GM12878 (cell line): ENCODE data around the gene CXCL17. TPM values are rescaled to one million over a fixed set of nuclear protein-coding genes. Genes with fewer than 3 reads are reported as not detected.

ENCODE experiments used
- ASH2L ChIP-seq: fragments of 300-600, 200-600 bp; sonication (generic); IDR thresholded peaks from 2 replicates; pipeline ENCODE4 v1.6.1; 2017; ENCODE audit warnings: low read depth, mild to moderate bottlenecking, borderline replicate concordance
- ATF7 ChIP-seq: fragments of 450-650 bp; IDR thresholded peaks from 2 replicates; pipeline ENCODE4 v1.6.1; 2016; ENCODE audit warnings: low read depth, mild to moderate bottlenecking
- CREB1 ChIP-seq: IDR thresholded peaks from 2 replicates; pipeline ENCODE4 v1.6.1; 2012; ENCODE audit warnings: low read depth, mild to moderate bottlenecking, inconsistent platforms
- IKZF1 ChIP-seq: fragments of 450-650 bp; conservative IDR thresholded peaks from 2 replicates; pipeline ENCODE4 v1.6.1; 2017; ENCODE audit warnings: antibody characterized with exemption, mild to moderate bottlenecking
- MLLT1 ChIP-seq: fragments of 450-650 bp; IDR thresholded peaks from 2 replicates; pipeline ENCODE4 v1.6.1; 2016; ENCODE audit warnings: mild to moderate bottlenecking
- MTA2 ChIP-seq: fragments of 450-650 bp; IDR thresholded peaks from 2 replicates; pipeline ENCODE4 v1.6.1; 2016; ENCODE audit warnings: low read depth, mild to moderate bottlenecking, moderate library complexity
- MYB ChIP-seq: fragments of 150-350 bp; IDR thresholded peaks from 2 replicates; pipeline ENCODE4 v1.6.1; 2014; ENCODE audit warnings: mild to moderate bottlenecking, low read depth, low read length, borderline replicate concordance
- NBN ChIP-seq: fragments of 450-650 bp; IDR thresholded peaks from 2 replicates; pipeline ENCODE4 v1.6.1; 2016
- POLR2A ChIP-seq: IDR thresholded peaks from 2 replicates; pipeline ENCODE4 v1.6.1; 2011; ENCODE audit warnings: low read depth, mild to moderate bottlenecking, low read length
- POU2F2 ChIP-seq: IDR thresholded peaks from 3 replicates; pipeline ENCODE4 v1.6.1; 2011; ENCODE audit warnings: low read depth, mild to moderate bottlenecking, low read length, borderline replicate concordance
- RAD21 ChIP-seq: IDR thresholded peaks from 2 replicates; pipeline ENCODE4 v1.6.1; 2011; ENCODE audit warnings: mild to moderate bottlenecking, low read depth, low read length, moderate library complexity; ENCODE audit not compliant: insufficient read depth
- RELA ChIP-seq: fragments of 450-650 bp; IDR thresholded peaks from 2 replicates; pipeline ENCODE4 v1.8.0; 2014; ENCODE audit warnings: borderline replicate concordance; ENCODE audit not compliant: partially characterized antibody
- RUNX3 ChIP-seq: IDR thresholded peaks from 2 replicates; pipeline ENCODE4 v1.6.1; 2012; ENCODE audit warnings: low read length, inconsistent platforms
- SKIL ChIP-seq: fragments of 450-650 bp; IDR thresholded peaks from 2 replicates; pipeline ENCODE4 v1.6.1; 2017; ENCODE audit warnings: mild to moderate bottlenecking, low read depth, inconsistent platforms; ENCODE audit not compliant: poor library complexity, severe bottlenecking
- SMAD1 ChIP-seq: fragments of 450-650 bp; IDR thresholded peaks from 2 replicates; pipeline ENCODE4 v1.6.1; 2018; ENCODE audit warnings: mild to moderate bottlenecking, low read depth; ENCODE audit not compliant: partially characterized antibody
- SMC3 ChIP-seq: IDR thresholded peaks from 2 replicates; pipeline ENCODE4 v1.6.1; 2011; ENCODE audit warnings: low read length, improper control_type of control experiment, borderline replicate concordance
- YY1 ChIP-seq: IDR thresholded peaks from 2 replicates; pipeline ENCODE4 v1.6.1; 2011; ENCODE audit warnings: low read depth, mild to moderate bottlenecking, low read length
- ZBTB4 ChIP-seq: fragments of 450-650 bp; formaldehyde crosslinking; IDR thresholded peaks from 2 replicates; pipeline ENCODE4 v1.4.0; 2022; ENCODE audit warnings: mild to moderate bottlenecking, moderate library complexity
- ZNF24 ChIP-seq: fragments of 450-650 bp; IDR thresholded peaks from 2 replicates; pipeline ENCODE4 v1.6.1; 2017; ENCODE audit warnings: antibody characterized with exemption, mild to moderate bottlenecking
- ZNF274 ChIP-seq: IDR thresholded peaks from one replicate; pipeline ENCODE4 v1.8.0; 2011; ENCODE audit not compliant: insufficient read length, insufficient read depth
- ZNF384 ChIP-seq: IDR thresholded peaks from 2 replicates; pipeline ENCODE4 v1.6.1; 2012; ENCODE audit warnings: low read depth, mild to moderate bottlenecking, low read length, improper control_type of control experiment, borderline replicate concordance
- polyA plus RNA-seq, 11 experiments: library from polyadenylated mRNA; depleted of rRNA in 4 of 11; unstranded in 6 of 11; stranded (reverse) in 5 of 11; fragments of >200 nt; fragmentation: Nextera tagmentation in 4 of 11; fragmentation: Illumina TruSeq in 1 of 11; extraction: Ambion mirVana in 4 of 11; extraction: Trizol in 1 of 11; gene quantifications; 1 replicate in 1 of 11; 2 replicates in 10 of 11; pipeline versions ENCODE4 v1.2.1 to v1.2.3, GENCODE V29; 2011 to 2016; ENCODE audit warnings: inconsistent platforms in 2 of 11, missing spikeins in 2 of 11, low read depth in 1 of 11
- total RNA-seq, 4 experiments: library from RNA; depleted of rRNA in 3 of 4; stranded (reverse); fragments of >200 nt in 3 of 4; fragmentation: Illumina TruSeq in 1 of 4; extraction: Trizol in 1 of 4; gene quantifications; 2 replicates each; pipeline versions ENCODE4 v1.2.1 to v1.2.3, GENCODE V29; 2013 to 2021
- TF ChIP-seq, protein P1 (sequence below): fragments of 450-650 bp; IDR thresholded peaks from 2 replicates; pipeline ENCODE4 v1.6.1; 2016; ENCODE audit warnings: mild to moderate bottlenecking
- TF ChIP-seq, protein P2 (sequence below): IDR thresholded peaks from 2 replicates; pipeline ENCODE4 v1.6.1; 2011; ENCODE audit warnings: mild to moderate bottlenecking, low read depth, low read length, moderate library complexity; ENCODE audit not compliant: insufficient replicate concordance

Gene CXCL17
- total and polyA plus RNA-seq, 10 of the 15 experiments (the other 5 are each of a cell fraction or from before 2014, with no cell fraction given): 0.13 to 0.24 (median 0.15) TPM; not detected in 7

- TF ChIP-seq RUNX3 (peak; percentile 66; the same call in 1 of the 2 replicates), SKIL (peak; percentile 48), SMC3 (peak; percentile 98), ZNF384 (no peak), ZNF274 (no peak), ASH2L (no peak), POLR2A (no peak), YY1 (peak; percentile 71), SMAD1 (peak; percentile 61), IKZF1 (peak; percentile 75), NBN (peak; percentile 85), ATF7 (peak; percentile 68), ZBTB4 (CRISPR knock-in tag) (no peak), POU2F2 (peak; percentile 67; the same call in 1 of the 3 replicates), RELA (no peak), RAD21 (peak; percentile 100), MYB (no peak), MLLT1 (0 out of 2 replicates have a peak, but pooled peaks have one; percentile 50), CREB1 (peak; percentile 69), MTA2 (peak; percentile 40; the same call in 1 of the 2 replicates), ZNF24 (0 out of 2 replicates have a peak, but pooled peaks have one; percentile 5)
- TF ChIP-seq, protein P1, sequence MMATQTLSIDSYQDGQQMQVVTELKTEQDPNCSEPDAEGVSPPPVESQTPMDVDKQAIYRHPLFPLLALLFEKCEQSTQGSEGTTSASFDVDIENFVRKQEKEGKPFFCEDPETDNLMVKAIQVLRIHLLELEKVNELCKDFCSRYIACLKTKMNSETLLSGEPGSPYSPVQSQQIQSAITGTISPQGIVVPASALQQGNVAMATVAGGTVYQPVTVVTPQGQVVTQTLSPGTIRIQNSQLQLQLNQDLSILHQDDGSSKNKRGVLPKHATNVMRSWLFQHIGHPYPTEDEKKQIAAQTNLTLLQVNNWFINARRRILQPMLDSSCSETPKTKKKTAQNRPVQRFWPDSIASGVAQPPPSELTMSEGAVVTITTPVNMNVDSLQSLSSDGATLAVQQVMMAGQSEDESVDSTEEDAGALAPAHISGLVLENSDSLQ: peak; percentile 77
- TF ChIP-seq, protein P2, sequence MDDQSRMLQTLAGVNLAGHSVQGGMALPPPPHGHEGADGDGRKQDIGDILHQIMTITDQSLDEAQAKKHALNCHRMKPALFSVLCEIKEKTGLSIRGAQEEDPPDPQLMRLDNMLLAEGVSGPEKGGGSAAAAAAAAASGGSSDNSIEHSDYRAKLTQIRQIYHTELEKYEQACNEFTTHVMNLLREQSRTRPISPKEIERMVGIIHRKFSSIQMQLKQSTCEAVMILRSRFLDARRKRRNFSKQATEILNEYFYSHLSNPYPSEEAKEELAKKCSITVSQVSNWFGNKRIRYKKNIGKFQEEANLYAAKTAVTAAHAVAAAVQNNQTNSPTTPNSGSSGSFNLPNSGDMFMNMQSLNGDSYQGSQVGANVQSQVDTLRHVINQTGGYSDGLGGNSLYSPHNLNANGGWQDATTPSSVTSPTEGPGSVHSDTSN: no peak
Observed at GRCh38 chr19:42450314-42450934, 7.7 kb upstream of the CXCL17 start (continued).
